ENCODE measurements around the gene DNAJC16. TPM values are rescaled to one million over a fixed set of nuclear protein-coding genes. Genes with fewer than 3 reads are reported as not detected.

The DNAJC16 gene
- total and polyA plus RNA-seq, 9 of the 15 experiments (the other 6 are each of a cell fraction or from before 2014, with no cell fraction given), result 6.9 to 16.8 (median 12.8) TPM

- TF ChIP-seq DPF2 (IDR thresholded peaks at IDR 0.05) (peak; percentile 100), RBM22 (IDR thresholded peaks at IDR 0.05; ENCODE audit: low read depth, low read length, poor library complexity, severe bottlenecking) (no peak), ZNF384 (IDR thresholded peaks at IDR 0.05; ENCODE audit: low read depth, low read length) (peak; percentile 29; the same call in 1 of the 2 replicates), ZNF24 (IDR thresholded peaks at IDR 0.05) (no peak; the same call in 1 of the 2 replicates), ZNF197 (CRISPR knock-in tag; IDR thresholded peaks at IDR 0.05; ENCODE audit: low read depth) (no peak; the same call in 1 of the 2 replicates), MAX (CRISPR knock-in tag; IDR thresholded peaks at IDR 0.05) (no peak), MYC (IDR thresholded peaks at IDR 0.05; ENCODE audit: low read depth, low read length) (no peak; the same call in 1 of the 2 replicates), MYC (CRISPR knock-in tag; IDR thresholded peaks at IDR 0.05; ENCODE audit: borderline replicate concordance, low read depth) (no peak), RBM15 (IDR thresholded peaks at IDR 0.05; ENCODE audit: insufficient read depth, low read length) (no peak), PYGO2 (tag; IDR thresholded peaks at IDR 0.05) (no peak), CBX1 (IDR thresholded peaks at IDR 0.05; ENCODE audit: low read depth) (no peak), TRIM25 (IDR thresholded peaks at IDR 0.05; ENCODE audit: borderline replicate concordance) (no peak; the same call in 1 of the 2 replicates), NFE2 (IDR thresholded peaks at IDR 0.05; ENCODE audit: low read depth) (peak; percentile 94), ZNF512 (tag; IDR thresholded peaks at IDR 0.05) (no peak), MEF2A (IDR thresholded peaks at IDR 0.05; ENCODE audit: control insufficient read depth, low read depth, low read length) (peak; percentile 65; the same call in 1 of the 2 replicates), TEAD1 (CRISPR knock-in tag; IDR thresholded peaks at IDR 0.05) (peak; percentile 95 to 99), BHLHE40 (IDR thresholded peaks at IDR 0.05; ENCODE audit: low read length) (no peak; the same call in 1 of the 2 replicates), KLF10 (CRISPR knock-in tag; IDR thresholded peaks at IDR 0.05) (no peak)
- TF ChIP-seq, protein P1, sequence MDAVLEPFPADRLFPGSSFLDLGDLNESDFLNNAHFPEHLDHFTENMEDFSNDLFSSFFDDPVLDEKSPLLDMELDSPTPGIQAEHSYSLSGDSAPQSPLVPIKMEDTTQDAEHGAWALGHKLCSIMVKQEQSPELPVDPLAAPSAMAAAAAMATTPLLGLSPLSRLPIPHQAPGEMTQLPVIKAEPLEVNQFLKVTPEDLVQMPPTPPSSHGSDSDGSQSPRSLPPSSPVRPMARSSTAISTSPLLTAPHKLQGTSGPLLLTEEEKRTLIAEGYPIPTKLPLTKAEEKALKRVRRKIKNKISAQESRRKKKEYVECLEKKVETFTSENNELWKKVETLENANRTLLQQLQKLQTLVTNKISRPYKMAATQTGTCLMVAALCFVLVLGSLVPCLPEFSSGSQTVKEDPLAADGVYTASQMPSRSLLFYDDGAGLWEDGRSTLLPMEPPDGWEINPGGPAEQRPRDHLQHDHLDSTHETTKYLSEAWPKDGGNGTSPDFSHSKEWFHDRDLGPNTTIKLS (IDR thresholded peaks at IDR 0.05; ENCODE audit: borderline replicate concordance, low read depth), result peak; percentile 67; the same call in 1 of the 2 replicates
- TF ChIP-seq, protein P2, sequence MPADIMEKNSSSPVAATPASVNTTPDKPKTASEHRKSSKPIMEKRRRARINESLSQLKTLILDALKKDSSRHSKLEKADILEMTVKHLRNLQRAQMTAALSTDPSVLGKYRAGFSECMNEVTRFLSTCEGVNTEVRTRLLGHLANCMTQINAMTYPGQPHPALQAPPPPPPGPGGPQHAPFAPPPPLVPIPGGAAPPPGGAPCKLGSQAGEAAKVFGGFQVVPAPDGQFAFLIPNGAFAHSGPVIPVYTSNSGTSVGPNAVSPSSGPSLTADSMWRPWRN (IDR thresholded peaks at IDR 0.05; ENCODE audit: low read depth), result peak; percentile 77
Measured at GRCh38 chr1:15543589-15544568, 17.2 kb downstream of the DNAJC16 start (continued).

Data from K562 (cell line).